ENCODE results near the gene UBALD2.

The UBALD2 gene

DNA sequence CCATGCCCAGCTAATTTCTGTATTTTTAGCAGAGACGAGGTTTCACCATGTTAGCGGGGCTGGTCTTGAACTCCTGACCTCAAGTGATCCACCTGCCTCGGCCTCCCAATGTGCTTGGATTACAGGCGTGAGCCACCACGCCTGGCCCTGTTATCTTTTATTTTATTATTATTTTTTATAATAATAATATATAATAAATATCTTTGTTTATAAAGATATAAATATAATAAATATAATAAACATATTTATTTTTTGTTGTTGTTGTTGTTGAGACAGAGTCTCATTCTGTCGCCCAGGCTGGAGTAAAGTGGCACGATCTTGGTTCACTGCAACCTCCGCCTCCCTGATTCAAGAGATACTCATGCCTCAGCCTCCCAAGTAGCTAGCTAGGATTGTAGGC lies 17.8 kb upstream of the UBALD2 start:
- H3K27ac ChIP-seq (ENCODE audit: low read length), result no peak overlapping the region
- no peaks in the 10 kb centered on the region for H3K79me2 ChIP-seq (ENCODE audit: insufficient read depth, low read length)
- no peaks in the 10 kb centered on the region for H3K9me3 ChIP-seq (ENCODE audit: insufficient read depth, low read length, severe bottlenecking)
- H3K4me3 ChIP-seq (ENCODE audit: low read depth in 1 of 2, low read length in 2 of 2), result no peak overlapping the region
- H3K27me3 ChIP-seq (ENCODE audit: insufficient read depth, low read length, poor library complexity), result no peaks in the 10 kb centered on the region
- H3K36me3 ChIP-seq (ENCODE audit: insufficient read depth, low read length), result no peaks in the 10 kb centered on the region
- no peak for DNase-seq
- H3K9ac ChIP-seq (ENCODE audit: low read depth, low read length), result no peak overlapping the region
- H3K4me2 ChIP-seq (ENCODE audit: insufficient read depth, low read length), result no peak overlapping the region
- no peak for ATAC-seq (ENCODE audit: insufficient read depth, low read depth)
- H4K20me1 ChIP-seq (ENCODE audit: insufficient read depth, low read length), result no peaks in the 10 kb centered on the region
- peaks cover 39% of the 10 kb centered on the region for H3K4me1 ChIP-seq (ENCODE audit: insufficient read depth, low read length)
- TF ChIP-seq EZH2 (IDR thresholded peaks at IDR 0.05; ENCODE audit: borderline replicate concordance, low read depth, low read length, severe bottlenecking), result no peak
- TF ChIP-seq, protein P1, sequence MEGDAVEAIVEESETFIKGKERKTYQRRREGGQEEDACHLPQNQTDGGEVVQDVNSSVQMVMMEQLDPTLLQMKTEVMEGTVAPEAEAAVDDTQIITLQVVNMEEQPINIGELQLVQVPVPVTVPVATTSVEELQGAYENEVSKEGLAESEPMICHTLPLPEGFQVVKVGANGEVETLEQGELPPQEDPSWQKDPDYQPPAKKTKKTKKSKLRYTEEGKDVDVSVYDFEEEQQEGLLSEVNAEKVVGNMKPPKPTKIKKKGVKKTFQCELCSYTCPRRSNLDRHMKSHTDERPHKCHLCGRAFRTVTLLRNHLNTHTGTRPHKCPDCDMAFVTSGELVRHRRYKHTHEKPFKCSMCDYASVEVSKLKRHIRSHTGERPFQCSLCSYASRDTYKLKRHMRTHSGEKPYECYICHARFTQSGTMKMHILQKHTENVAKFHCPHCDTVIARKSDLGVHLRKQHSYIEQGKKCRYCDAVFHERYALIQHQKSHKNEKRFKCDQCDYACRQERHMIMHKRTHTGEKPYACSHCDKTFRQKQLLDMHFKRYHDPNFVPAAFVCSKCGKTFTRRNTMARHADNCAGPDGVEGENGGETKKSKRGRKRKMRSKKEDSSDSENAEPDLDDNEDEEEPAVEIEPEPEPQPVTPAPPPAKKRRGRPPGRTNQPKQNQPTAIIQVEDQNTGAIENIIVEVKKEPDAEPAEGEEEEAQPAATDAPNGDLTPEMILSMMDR (IDR thresholded peaks at IDR 0.05; ENCODE audit: borderline replicate concordance, extremely low read depth, low read length, poor library complexity, severe bottlenecking), result no peak
- H2AFZ ChIP-seq (ENCODE audit: low read depth, low read length), result no peak overlapping the region

DNA sequence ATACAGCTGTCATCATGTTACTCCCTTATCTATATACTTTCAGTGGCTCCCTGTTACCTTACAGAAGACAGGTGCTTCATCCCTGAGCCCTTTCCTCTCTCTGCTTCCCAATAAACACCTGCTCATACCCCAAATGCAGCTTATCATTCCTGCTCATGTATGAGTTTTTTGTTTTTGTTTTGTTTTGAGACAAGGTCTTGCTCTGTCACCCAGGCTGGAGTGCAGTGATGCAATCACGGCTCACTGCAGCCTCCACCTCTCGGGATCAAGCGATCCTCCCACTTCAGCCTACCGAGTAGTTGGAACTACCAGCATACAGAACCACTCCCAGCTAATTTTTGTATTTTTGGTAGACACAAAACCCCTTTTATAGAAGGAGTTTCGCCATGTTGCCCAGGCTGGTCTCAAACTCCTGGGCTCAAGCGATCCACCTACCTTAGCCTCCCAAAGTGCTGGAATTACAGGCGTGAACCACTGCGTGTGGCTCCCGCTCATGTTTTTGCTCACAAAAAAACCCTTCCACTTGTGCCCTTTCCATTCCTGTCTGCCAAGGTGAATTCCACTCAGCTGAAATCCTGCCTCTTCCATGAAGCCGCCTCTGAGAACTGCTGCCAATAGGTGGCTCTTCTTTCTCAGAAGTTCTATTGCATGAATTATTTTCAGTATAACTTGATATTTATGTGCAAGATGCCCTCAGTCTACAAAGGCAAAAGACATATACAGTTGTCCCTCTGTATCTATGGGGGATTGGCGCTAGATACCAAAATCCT lies 16.9 kb upstream of the UBALD2 start:
- Histone ChIP-seq H3K79me2 (ENCODE audit: insufficient read depth, low read length) (no peaks in the 10 kb centered on the region), H4K20me1 (ENCODE audit: insufficient read depth, low read length) (no peaks in the 10 kb centered on the region), H3K4me1 (ENCODE audit: insufficient read depth, low read length) (peaks cover 48% of the 10 kb centered on the region), H3K36me3 (ENCODE audit: insufficient read depth, low read length) (no peaks in the 10 kb centered on the region), H3K9ac (ENCODE audit: low read depth, low read length) (no peak overlapping the region), H3K9me3 (ENCODE audit: insufficient read depth, low read length, severe bottlenecking) (no peaks in the 10 kb centered on the region), H2AFZ (ENCODE audit: low read depth, low read length) (no peak overlapping the region), H3K27ac (ENCODE audit: low read length) (no peak overlapping the region), H3K4me3 (ENCODE audit: low read depth in 1 of 2, low read length in 2 of 2) (no peak overlapping the region), H3K27me3 (ENCODE audit: insufficient read depth, low read length, poor library complexity) (no peaks in the 10 kb centered on the region), H3K4me2 (ENCODE audit: insufficient read depth, low read length) (no peak overlapping the region)
- no peak for TF ChIP-seq EZH2 (IDR thresholded peaks at IDR 0.05; ENCODE audit: borderline replicate concordance, low read depth, low read length, severe bottlenecking)
- TF ChIP-seq, protein P1 (IDR thresholded peaks at IDR 0.05; ENCODE audit: borderline replicate concordance, extremely low read depth, low read length, poor library complexity, severe bottlenecking), result no peak
- no peak for ATAC-seq (ENCODE audit: insufficient read depth, low read depth)
- DNase-seq, result no peak

DNA sequence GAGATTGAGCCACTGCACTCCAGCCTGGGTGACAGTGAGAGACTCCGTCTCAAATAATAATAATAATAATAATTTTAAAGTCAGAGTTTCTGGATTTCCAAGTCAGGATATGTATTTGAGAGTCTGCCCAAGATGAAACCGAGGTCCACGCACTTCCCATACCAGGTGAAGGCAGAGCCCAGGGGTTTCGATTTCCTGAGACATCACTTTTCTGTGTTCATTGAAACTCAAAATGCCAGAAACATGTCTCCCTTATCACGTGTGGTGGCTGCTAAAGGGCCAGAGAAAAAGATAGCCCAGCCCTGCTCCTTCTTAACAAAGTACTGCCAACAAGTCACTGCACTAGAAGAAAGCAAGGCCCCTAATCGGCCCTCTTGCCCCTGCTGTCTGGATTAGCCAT lies 15.0 kb upstream of the UBALD2 start:
- Histone ChIP-seq H3K9ac (ENCODE audit: low read depth, low read length) (no peak overlapping the region), H4K20me1 (ENCODE audit: insufficient read depth, low read length) (no peaks in the 10 kb centered on the region), H2AFZ (ENCODE audit: low read depth, low read length) (no peak overlapping the region), H3K4me3 (ENCODE audit: low read depth in 1 of 2, low read length in 2 of 2) (no peak overlapping the region), H3K4me1 (ENCODE audit: insufficient read depth, low read length) (peaks cover 42% of the 10 kb centered on the region), H3K79me2 (ENCODE audit: insufficient read depth, low read length) (no peaks in the 10 kb centered on the region), H3K27me3 (ENCODE audit: insufficient read depth, low read length, poor library complexity) (no peaks in the 10 kb centered on the region), H3K36me3 (ENCODE audit: insufficient read depth, low read length) (no peaks in the 10 kb centered on the region), H3K27ac (ENCODE audit: low read length) (no peak overlapping the region), H3K4me2 (ENCODE audit: insufficient read depth, low read length) (no peak overlapping the region), H3K9me3 (ENCODE audit: insufficient read depth, low read length, severe bottlenecking) (no peaks in the 10 kb centered on the region)
- ATAC-seq (ENCODE audit: insufficient read depth, low read depth), result no peak
- no peak for DNase-seq
- TF ChIP-seq EZH2 (IDR thresholded peaks at IDR 0.05; ENCODE audit: borderline replicate concordance, low read depth, low read length, severe bottlenecking), result no peak
- TF ChIP-seq, protein P1 (IDR thresholded peaks at IDR 0.05; ENCODE audit: borderline replicate concordance, extremely low read depth, low read length, poor library complexity, severe bottlenecking), result no peak

All from DND-41 (cell line).